ENCODE results near the gene VAMP2. TPM values are rescaled to one million over a fixed set of nuclear protein-coding genes. Genes with fewer than 3 reads are reported as not detected.

VAMP2 gene
- total and polyA plus RNA-seq, 2 of the 4 experiments (the other 2 are of a cell fraction), result 2.3 to 33.3 TPM

DNA sequence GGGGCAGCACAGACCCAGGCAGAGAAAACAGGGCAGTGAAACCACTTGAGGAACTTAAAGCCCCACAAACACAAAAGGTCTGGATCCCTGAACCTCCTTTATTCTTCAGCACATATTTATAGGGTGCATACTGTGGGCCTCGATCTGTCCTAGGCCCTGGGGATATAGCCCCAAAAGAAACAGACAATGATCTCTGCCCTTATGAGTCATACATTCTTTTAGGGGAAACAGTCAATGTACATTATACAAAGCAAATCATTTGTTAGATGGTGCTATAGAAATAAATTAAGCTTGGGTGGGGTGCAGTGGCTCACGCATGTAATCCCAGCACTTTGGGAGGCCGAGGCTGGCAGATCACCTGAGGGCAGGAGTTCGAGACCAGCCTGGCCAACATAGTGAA lies 28.8 kb downstream of the VAMP2 start:
- dilution Hi-C loops (cut with HindIII; ENCODE audit: low sequenced_read_pairs, unreplicated experiment), result no loop called here
- Histone ChIP-seq H3K79me1 (ENCODE audit: low read depth in 1 of 2, low read length in 2 of 2) (no peaks in the 10 kb centered on the region), H2BK120ac (ENCODE audit: low read depth, low read length) (no peak overlapping the region), H3K27me3 (ENCODE audit: control insufficient read depth, insufficient read depth, low read length) (no peaks in the 10 kb centered on the region), H3K56ac (ENCODE audit: extremely low read depth, insufficient read depth, low read length) (no peak overlapping the region), H2BK5ac (ENCODE audit: low read depth, low read length, poor library complexity, severe bottlenecking) (no peak overlapping the region), H3K4me1 (ENCODE audit: control insufficient read depth, insufficient read depth, low read length) (peaks cover 4% of the 10 kb centered on the region), H2BK20ac (ENCODE audit: low read depth, low read length) (no peak overlapping the region), H4K8ac (ENCODE audit: low read depth in 2 of 2, low read length in 2 of 2) (no peak overlapping the region), H4K5ac (ENCODE audit: low read depth, low read length) (no peak overlapping the region), H3K27ac (ENCODE audit: insufficient read depth, low read length) (no peak overlapping the region), H3K14ac (replicated peaks; ENCODE audit: low read depth, low read length) (no peak overlapping the region), H4K20me1 (ENCODE audit: insufficient read depth, low read length) (peaks cover 2% of the 10 kb centered on the region; the same call in 1 of the 2 replicates), H3K36me3 (ENCODE audit: control insufficient read depth, insufficient read depth, low read length) (no peaks in the 10 kb centered on the region), H2BK15ac (ENCODE audit: low read depth, low read length) (no peak overlapping the region), H3K23ac (ENCODE audit: low read depth, low read length) (no peak overlapping the region), H2AFZ (replicated peaks; ENCODE audit: low read length, poor library complexity) (peak overlapping the region; percentile 61), H3K18ac (ENCODE audit: low read depth, low read length) (no peak overlapping the region), H3K4me2 (ENCODE audit: low read depth, low read length) (no peak overlapping the region), H2AK5ac (ENCODE audit: low read depth, low read length) (no peak overlapping the region), H3K9me1 (ENCODE audit: insufficient read depth, low read length) (peaks cover 3% of the 10 kb centered on the region), H4K91ac (ENCODE audit: insufficient read depth, low read depth, low read length) (no peak overlapping the region), H2AK9ac (replicated peaks; ENCODE audit: low read depth, low read length, poor library complexity) (no peak overlapping the region), H3K9ac (ENCODE audit: low read depth, low read length) (no peak overlapping the region), H3K4me3 (ENCODE audit: insufficient read depth, low read depth, low read length) (no peak overlapping the region), H3K9me3 (ENCODE audit: control insufficient read depth, insufficient read depth, low read length) (no peaks in the 10 kb centered on the region), H3K4ac (ENCODE audit: low read depth, low read length) (no peak overlapping the region)
- intact Hi-C loops (cut with micrococcal nuclease), result no loop called here
- BruUV-seq (replicated peaks), result no TSS peak
- POLR2A ChIA-PET (ENCODE audit: unreplicated experiment), result interaction anchor here (1.0 kb wide), 1 partner anchor 39 kb away, joined by 3 read pairs; no protein-coding TSS in a partner anchor
- DNase-seq (no peak), ATAC-seq (ENCODE audit: low read depth) (no peak)
- no peak for TF ChIP-seq MXI1 (IDR thresholded peaks at IDR 0.05; ENCODE audit: borderline replicate concordance, low read depth, low read length)
- no peak for TF ChIP-seq CHD1 (IDR thresholded peaks at IDR 0.05; ENCODE audit: low read depth, low read length)
- TF ChIP-seq MAFK (IDR thresholded peaks at IDR 0.05; ENCODE audit: low read depth, low read length), result no peak
- TF ChIP-seq, protein P1, sequence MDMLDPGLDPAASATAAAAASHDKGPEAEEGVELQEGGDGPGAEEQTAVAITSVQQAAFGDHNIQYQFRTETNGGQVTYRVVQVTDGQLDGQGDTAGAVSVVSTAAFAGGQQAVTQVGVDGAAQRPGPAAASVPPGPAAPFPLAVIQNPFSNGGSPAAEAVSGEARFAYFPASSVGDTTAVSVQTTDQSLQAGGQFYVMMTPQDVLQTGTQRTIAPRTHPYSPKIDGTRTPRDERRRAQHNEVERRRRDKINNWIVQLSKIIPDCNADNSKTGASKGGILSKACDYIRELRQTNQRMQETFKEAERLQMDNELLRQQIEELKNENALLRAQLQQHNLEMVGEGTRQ (IDR thresholded peaks at IDR 0.05; ENCODE audit: low read depth, low read length), result no peak
- TF ChIP-seq RAD21 (IDR thresholded peaks at IDR 0.05; ENCODE audit: low read length), result no peak
- TF ChIP-seq RFX5 (IDR thresholded peaks at IDR 0.05; ENCODE audit: low read depth, low read length), result no peak
- no peak for TF ChIP-seq CEBPB (IDR thresholded peaks at IDR 0.05; ENCODE audit: low read depth, low read length)
- TF ChIP-seq, protein P2, sequence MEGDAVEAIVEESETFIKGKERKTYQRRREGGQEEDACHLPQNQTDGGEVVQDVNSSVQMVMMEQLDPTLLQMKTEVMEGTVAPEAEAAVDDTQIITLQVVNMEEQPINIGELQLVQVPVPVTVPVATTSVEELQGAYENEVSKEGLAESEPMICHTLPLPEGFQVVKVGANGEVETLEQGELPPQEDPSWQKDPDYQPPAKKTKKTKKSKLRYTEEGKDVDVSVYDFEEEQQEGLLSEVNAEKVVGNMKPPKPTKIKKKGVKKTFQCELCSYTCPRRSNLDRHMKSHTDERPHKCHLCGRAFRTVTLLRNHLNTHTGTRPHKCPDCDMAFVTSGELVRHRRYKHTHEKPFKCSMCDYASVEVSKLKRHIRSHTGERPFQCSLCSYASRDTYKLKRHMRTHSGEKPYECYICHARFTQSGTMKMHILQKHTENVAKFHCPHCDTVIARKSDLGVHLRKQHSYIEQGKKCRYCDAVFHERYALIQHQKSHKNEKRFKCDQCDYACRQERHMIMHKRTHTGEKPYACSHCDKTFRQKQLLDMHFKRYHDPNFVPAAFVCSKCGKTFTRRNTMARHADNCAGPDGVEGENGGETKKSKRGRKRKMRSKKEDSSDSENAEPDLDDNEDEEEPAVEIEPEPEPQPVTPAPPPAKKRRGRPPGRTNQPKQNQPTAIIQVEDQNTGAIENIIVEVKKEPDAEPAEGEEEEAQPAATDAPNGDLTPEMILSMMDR (conservative IDR thresholded peaks at IDR 0.05; ENCODE audit: low read depth, low read length), result no peak
- no peak for TF ChIP-seq BHLHE40 (IDR thresholded peaks at IDR 0.05; ENCODE audit: low read depth, low read length)
- no peak for TF ChIP-seq MAZ (IDR thresholded peaks at IDR 0.05; ENCODE audit: borderline replicate concordance, low read depth, low read length)
- no peak for TF ChIP-seq POLR2A (IDR thresholded peaks at IDR 0.05; ENCODE audit: low read depth, low read length)
- TF ChIP-seq NFE2L2 (IDR thresholded peaks at IDR 0.05; ENCODE audit: low read depth, low read length), result no peak
- no peak for TF ChIP-seq RCOR1 (IDR thresholded peaks at IDR 0.05; ENCODE audit: insufficient replicate concordance, low read length)
- TF ChIP-seq, protein P3, sequence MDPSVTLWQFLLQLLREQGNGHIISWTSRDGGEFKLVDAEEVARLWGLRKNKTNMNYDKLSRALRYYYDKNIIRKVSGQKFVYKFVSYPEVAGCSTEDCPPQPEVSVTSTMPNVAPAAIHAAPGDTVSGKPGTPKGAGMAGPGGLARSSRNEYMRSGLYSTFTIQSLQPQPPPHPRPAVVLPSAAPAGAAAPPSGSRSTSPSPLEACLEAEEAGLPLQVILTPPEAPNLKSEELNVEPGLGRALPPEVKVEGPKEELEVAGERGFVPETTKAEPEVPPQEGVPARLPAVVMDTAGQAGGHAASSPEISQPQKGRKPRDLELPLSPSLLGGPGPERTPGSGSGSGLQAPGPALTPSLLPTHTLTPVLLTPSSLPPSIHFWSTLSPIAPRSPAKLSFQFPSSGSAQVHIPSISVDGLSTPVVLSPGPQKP (IDR thresholded peaks at IDR 0.05; ENCODE audit: borderline replicate concordance, low read depth, low read length), result no peak
- no peak for TF ChIP-seq SMC3 (IDR thresholded peaks at IDR 0.05; ENCODE audit: low read depth, low read length)
- TF ChIP-seq FOS (IDR thresholded peaks at IDR 0.05; ENCODE audit: low read depth, low read length), result no peak
- WGBS, 2 experiments (ENCODE audit: extremely low coverage in 2 of 2, insufficient read length in 1 of 2), result 61% methylated on average over 2 of the region's 4 CpGs; no CpG with 5 or more reads in 1 of the 2 experiments
- CTCF ChIA-PET, result interaction anchor here (1.2 kb wide), 1 partner anchor 15 kb away, joined by 6 read pairs; the partner anchor contains the start of gene ALOXE3
- in situ Hi-C loops (cut with MboI; ENCODE audit: low sequenced_read_pairs), result no loop called here
